HG03135 (cell line): ENCODE data around the gene DLX6.

ENCODE experiments used
- ATAC-seq: cut with Tn5 transposase; IDR thresholded peaks from one replicate; pipeline ENCODE4 v1.9.1; 2021; ENCODE audit warnings: mild to moderate bottlenecking, moderate library complexity; ENCODE audit not compliant: unreplicated experiment

DLX6 gene

GRCh38 chr7:97005183-97006054, at the start of gene DLX6:
DLX6 (plus strand) TSS chr7:97005553; CDS start chr7:97005978, 425 bp downstream.
- no peak for ATAC-seq

GRCh38 chr7:96959135-96959534, 46.2 kb upstream of the DLX6 start:
- no peak for ATAC-seq

DNA sequence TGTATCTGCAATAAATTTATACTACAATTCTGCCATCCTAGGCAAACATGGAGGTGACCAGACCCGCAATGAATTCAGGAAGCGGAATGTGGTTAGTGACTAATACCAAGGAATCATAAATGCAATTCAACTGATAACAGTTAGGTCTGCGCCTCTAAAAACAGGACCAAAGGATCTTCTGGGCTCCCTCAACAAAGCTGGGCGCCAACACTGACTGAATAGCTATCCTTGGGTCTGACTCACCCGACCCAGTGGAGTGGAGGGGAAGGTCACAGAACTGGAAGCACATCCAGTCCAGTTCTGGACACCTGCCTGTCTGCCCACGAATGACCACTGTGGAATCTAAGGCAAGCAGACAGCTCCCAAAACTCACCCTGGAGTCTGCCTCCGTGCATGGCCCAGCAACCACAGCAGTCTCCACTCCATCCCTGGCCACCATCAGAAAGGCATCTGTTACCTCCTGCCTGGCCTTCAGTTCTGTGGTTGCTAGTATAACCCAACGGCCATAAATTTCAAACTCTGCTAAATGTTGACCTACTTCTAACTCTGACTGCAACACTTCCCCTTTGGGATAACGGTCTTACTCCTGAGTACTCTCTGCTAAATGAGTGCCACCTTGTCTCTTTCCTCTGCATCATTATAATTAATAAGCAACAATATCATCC, 43.0 kb upstream of the DLX6 start:
- ATAC-seq = no peak

GRCh38 chr7:96968981-96969380, 36.4 kb upstream of the DLX6 start:
- ATAC-seq = no peak

- no peak for ATAC-seq
These were observed 34.6 kb upstream of the DLX6 start for GRCh38 chr7:96970739-96971138.

GRCh38 chr7:96973986-96974385, 31.4 kb upstream of the DLX6 start:
- no peak for ATAC-seq

- no peak for ATAC-seq
These were observed 29.2 kb upstream of the DLX6 start for GRCh38 chr7:96976106-96976505.

- no peak for ATAC-seq
These were observed 27.9 kb upstream of the DLX6 start for GRCh38 chr7:96977445-96977844.

- ATAC-seq = no peak
These were observed 25.6 kb upstream of the DLX6 start for GRCh38 chr7:96979551-96980276.

DNA sequence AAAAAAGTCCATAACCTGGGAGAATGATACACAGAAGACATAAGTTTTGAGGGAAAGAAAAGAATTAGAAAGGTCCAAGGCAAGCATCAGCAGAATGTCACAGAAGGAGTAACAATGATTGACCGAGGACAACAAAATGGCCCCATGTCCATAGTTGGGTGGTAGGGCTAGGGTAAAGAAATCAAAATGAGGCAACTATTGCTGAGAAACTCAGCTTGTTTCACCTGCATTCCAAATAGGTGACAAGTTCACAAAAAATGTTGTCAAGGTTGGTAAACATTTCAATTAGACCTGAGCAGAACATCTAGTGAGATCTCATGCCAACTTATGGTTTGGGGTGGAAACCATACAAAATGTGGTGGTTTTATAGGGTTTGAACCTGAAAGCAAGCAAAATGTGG, 22.8 kb upstream of the DLX6 start:
- no peak for ATAC-seq

DNA sequence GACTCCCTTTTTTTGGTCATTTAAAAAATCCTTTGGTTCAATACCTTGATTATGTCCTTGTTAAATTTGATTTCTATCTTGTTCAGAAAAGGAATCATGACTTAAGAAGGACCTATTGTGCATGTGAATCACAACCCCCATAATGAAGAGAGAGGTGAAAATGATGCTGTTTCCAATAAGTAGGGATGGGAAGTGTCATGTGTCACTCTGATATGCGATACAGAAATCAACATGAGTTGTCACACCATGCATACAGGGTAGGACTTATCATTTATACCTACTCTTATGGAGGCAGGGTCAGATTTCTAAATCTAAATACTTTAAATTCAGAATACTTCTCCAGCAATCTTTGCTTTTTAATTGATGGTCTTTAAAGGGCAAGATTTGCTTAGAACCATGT, 19.4 kb upstream of the DLX6 start:
- no peak for ATAC-seq

GRCh38 chr7:96986901-96987300, 18.5 kb upstream of the DLX6 start:
- no peak for ATAC-seq

DNA sequence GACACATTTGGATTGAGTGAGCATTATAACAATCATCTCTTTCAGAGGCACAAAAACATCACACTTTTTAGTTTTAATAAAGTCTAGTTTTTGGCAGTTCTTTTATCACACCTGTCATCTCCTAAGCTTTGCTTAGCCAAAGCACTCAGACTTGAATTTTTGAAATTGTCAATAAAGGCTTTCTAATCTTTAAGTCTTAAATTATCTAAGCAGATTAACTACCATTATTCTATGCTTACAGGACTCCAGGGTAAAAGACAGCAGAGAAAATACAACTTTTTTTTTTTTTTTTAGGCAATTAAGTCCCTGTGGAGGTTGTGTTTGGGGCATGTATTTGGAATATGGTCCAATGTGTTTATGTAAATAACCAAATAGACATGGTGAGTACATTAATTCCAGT, 17.6 kb upstream of the DLX6 start:
- ATAC-seq = no peak

DNA sequence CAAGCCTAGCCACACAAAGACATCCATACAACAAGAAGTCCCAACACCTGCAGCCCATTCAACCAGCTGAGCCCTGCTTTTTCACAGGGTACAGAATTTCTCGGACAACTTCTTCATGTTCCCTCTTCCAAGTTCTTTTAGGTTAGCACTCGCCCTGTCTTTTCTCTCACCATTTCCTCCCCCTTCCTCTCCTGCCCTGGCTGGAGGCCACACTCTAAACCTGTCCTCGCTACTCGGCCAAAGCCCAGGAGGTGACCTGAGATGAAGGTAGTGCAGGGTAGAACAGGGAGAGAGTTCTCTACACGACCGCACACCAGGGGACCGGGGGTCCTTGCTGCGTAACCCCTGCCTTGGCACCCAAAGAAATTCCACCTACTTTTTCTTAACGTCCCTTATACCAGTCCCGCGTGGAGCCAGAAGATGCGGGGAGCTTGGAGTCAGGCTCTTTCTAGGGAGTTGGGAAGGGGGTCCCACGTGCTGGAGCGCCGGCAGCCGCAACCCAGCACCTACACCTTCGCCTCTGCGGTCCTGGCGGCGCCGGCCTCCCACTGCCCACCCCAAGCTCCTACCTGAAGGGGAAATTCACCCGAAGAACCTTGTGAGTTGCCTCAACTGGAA, 16.0 kb upstream of the DLX6 start:
- no peak for ATAC-seq

DNA sequence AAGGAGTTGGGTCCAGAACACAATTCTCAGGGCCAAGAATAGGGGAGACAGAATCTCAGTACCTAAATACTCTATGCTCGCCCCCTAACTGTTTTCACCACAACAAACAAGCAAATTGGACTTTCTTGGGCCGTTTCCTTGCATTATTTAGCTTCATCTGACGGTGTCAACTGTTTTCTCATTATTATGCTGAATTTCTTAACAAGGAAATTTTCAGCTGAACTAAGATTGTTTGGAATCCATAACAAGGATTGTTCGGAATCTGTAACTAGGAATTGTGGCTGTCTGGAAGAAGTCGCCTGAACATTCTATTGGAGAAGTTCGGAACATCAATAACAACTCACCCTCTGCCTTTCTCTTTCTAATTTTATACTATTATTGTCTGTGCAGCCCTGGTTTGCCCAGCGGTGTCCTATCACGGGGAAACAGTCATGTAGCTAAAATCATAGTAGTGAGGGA, 15.5 kb upstream of the DLX6 start:
- ATAC-seq = no peak

GRCh38 chr7:96991546-96992191, 13.7 kb upstream of the DLX6 start:
- no peak for ATAC-seq

DNA sequence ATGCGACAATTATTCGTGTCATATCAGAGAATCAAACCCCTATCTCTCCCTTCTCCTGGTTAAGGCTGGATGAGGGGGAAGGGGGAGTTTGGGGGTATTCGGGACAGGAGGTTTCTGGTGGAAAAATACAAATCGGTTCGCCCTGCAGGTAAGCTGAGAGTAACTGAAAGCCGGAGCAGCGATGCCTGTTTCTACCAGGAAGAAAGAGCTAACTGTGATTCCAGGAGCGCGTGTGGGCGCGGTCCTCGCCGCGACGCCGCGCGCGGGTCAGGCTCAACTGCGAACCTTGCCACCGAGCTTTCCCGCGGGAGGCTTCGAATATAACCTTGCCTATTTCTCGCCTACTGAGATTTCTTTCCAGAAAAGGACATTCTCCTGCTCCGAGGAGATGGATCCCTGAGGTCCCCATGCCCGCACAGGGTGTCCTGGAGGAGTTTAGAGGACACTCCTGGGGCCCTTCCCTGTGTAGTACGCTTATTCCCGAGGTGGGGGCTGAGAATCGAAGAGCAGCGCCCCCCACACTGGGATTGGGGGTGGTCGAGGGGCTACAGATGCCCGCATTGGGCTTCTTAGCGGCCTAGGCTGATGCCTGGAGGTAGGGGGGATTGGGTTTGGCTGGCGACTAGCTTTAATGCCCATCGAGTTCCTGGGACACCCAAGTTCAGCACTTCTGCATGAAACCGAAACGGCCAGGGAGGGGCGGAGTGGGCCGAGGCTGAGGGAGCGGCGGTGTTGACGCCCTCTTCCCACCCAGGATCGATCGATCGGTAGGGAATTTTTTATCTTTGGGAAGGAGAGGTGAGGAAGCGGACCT, 13.0 kb upstream of the DLX6 start:
- ATAC-seq = no peak

- ATAC-seq = no peak
These were observed 12.1 kb upstream of the DLX6 start for GRCh38 chr7:96993094-96993865.

DNA sequence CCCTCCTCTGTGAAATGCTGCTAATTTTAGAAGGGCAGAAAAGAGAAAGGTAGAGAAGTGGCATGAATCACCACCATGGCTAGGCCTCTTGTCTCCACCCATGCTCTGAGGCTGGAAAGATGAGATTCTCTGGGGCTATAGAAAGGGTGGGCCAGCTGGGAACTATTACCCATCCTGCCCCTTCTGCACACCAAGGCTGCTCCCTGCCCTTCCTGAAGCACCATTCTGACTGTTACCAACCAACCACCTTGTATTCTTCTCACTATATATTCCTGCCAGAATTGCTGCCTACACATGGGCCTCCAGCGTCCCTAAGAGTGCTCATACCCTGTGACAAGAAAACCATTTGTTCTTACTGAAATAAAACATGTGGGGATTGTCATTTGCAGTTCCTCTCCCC, 11.4 kb upstream of the DLX6 start:
- ATAC-seq = no peak
